Liver (tissue), 9 donors: Measurements from ENCODE around the gene HOXD4. TPM values are rescaled to one million over a fixed set of nuclear protein-coding genes. Genes with fewer than 3 reads are reported as not detected.

Experiments used
- DNase-seq: peaks from one replicate; pipeline ENCODE4 v3.0.0-alpha.2; 2017; ENCODE audit warnings: low spot score
- H3K27ac ChIP-seq, 2 donors: one replicate each; pipeline ENCODE4 v1.7.0; 2013; ENCODE audit warnings: inconsistent platforms in 2 of 2, low read length in 2 of 2, control low read depth in 1 of 2, low read depth in 1 of 2, mild to moderate bottlenecking in 1 of 2
- H3K27me3 ChIP-seq, 4 donors: one replicate each; pipeline versions ENCODE4 v1.6.1 to v1.7.0; 2013; ENCODE audit warnings: low read length in 3 of 4, inconsistent platforms in 1 of 4, mild to moderate bottlenecking in 1 of 4, moderate library complexity in 1 of 4; ENCODE audit not compliant: control insufficient read depth in 4 of 4, insufficient read depth in 4 of 4
- H3K36me3 ChIP-seq, 4 donors: one replicate each; pipeline versions ENCODE4 v1.6.1 to v1.7.0; 2013; ENCODE audit warnings: low read length in 3 of 4, mild to moderate bottlenecking in 3 of 4, low read depth in 1 of 4, moderate library complexity in 1 of 4; ENCODE audit not compliant: control insufficient read depth in 4 of 4, insufficient read depth in 3 of 4
- H3K4me1 ChIP-seq, 4 donors: one replicate each; pipeline versions ENCODE4 v1.6.1 to v1.7.0; 2013; ENCODE audit warnings: low read length in 3 of 4, mild to moderate bottlenecking in 3 of 4, moderate library complexity in 1 of 4; ENCODE audit not compliant: control insufficient read depth in 4 of 4, insufficient read depth in 4 of 4
- H3K4me3 ChIP-seq, 3 donors: one replicate each; pipeline versions ENCODE4 v1.6.1 to v1.7.0; 2013; ENCODE audit warnings: low read length in 3 of 3, control low read depth in 1 of 3, low read depth in 1 of 3, mild to moderate bottlenecking in 1 of 3
- H3K9ac ChIP-seq, 2 donors: one replicate each; pipeline ENCODE4 v1.7.0; 2013; ENCODE audit warnings: low read length in 2 of 2, mild to moderate bottlenecking in 2 of 2, moderate library complexity in 2 of 2, control low read depth in 1 of 2, low read depth in 1 of 2
- H3K9me3 ChIP-seq, 4 donors: one replicate each; pipeline versions ENCODE4 v1.6.1 to v1.7.0; 2013; ENCODE audit warnings: low read length in 3 of 4; ENCODE audit not compliant: control insufficient read depth in 4 of 4
- ATF3 ChIP-seq: IDR thresholded peaks from 2 replicates; pipeline ENCODE4 v1.6.1; 2016; ENCODE audit warnings: antibody characterized with exemption
- EGR1 ChIP-seq, 2 donors: IDR thresholded peaks; 2 replicates each; pipeline ENCODE4 v1.6.1; 2016 to 2018; ENCODE audit warnings: antibody characterized with exemption in 2 of 2, low read depth in 2 of 2
- GABPA ChIP-seq, 2 donors: IDR thresholded peaks in 1 of 2; conservative IDR thresholded peaks in 1 of 2; 2 replicates each; pipeline ENCODE4 v1.6.1; 2016; ENCODE audit warnings: antibody characterized with exemption in 2 of 2, mild to moderate bottlenecking in 1 of 2, moderate library complexity in 1 of 2
- JUND ChIP-seq, 2 donors: IDR thresholded peaks; 2 replicates each; pipeline ENCODE4 v1.6.1; 2016; ENCODE audit warnings: antibody characterized with exemption in 2 of 2
- NR2F2 ChIP-seq: IDR thresholded peaks from 2 replicates; pipeline ENCODE4 v1.6.1; 2016; ENCODE audit warnings: antibody characterized with exemption
- REST ChIP-seq: IDR thresholded peaks from 2 replicates; pipeline ENCODE4 v1.6.1; 2016; ENCODE audit warnings: antibody characterized with exemption, mild to moderate bottlenecking
- SP1 ChIP-seq: IDR thresholded peaks from 2 replicates; pipeline ENCODE4 v1.6.1; 2018; ENCODE audit warnings: antibody characterized with exemption, mild to moderate bottlenecking
- TAF1 ChIP-seq: conservative IDR thresholded peaks from 2 replicates; pipeline ENCODE4 v1.6.1; 2016; ENCODE audit warnings: antibody characterized with exemption, mild to moderate bottlenecking
- YY1 ChIP-seq: IDR thresholded peaks from 2 replicates; pipeline ENCODE4 v1.6.1; 2016; ENCODE audit warnings: antibody characterized with exemption, mild to moderate bottlenecking
- ZBTB33 ChIP-seq: IDR thresholded peaks from 2 replicates; pipeline ENCODE4 v1.6.1; 2016; ENCODE audit warnings: antibody characterized with exemption
- WGBS: extraction: QIAGEN DNeasy Blood & Tissue Kit; methylation state at CpG from one replicate; pipeline ENCODE4 v1.1.7; 2013; 5-methylcytosine and 5-hydroxymethylcytosine counted together
- polyA plus RNA-seq, 2 donors: library from polyadenylated mRNA; stranded (reverse) in 1 of 2; unstranded in 1 of 2; fragments of 200-250 nt in 1 of 2; fragments of >200 nt in 1 of 2; fragmentation: Nextera tagmentation in 1 of 2; extraction: Ambion mirVana in 1 of 2; gene quantifications; one replicate each; pipeline versions ENCODE4 v1.2.1 to v1.2.3, GENCODE V29; 2013 to 2015
- total RNA-seq, 2 donors: library from RNA; depleted of rRNA; stranded (reverse); fragments of >200 nt; gene quantifications; one replicate each; pipeline ENCODE4 v1.2.3, GENCODE V29; 2014
- TF ChIP-seq, protein P1 (sequence below): fragments of 150-350 bp; IDR thresholded peaks from 2 replicates; pipeline ENCODE4 v1.5.1; 2017; ENCODE audit warnings: improper control_type of control experiment, low read depth, low read length; ENCODE audit not compliant: missing input control
- TF ChIP-seq, protein P2 (sequence below): IDR thresholded peaks from 2 replicates; pipeline ENCODE4 v1.6.1; 2016; ENCODE audit warnings: antibody characterized with exemption
- donor health status: healthy.
- donor health status: healthy.
- donor health status: healthy.
- donor health status: healthy.
- donor health status: healthy.

The HOXD4 gene
- total and polyA plus RNA-seq, 4 donors = not detected

DNA sequence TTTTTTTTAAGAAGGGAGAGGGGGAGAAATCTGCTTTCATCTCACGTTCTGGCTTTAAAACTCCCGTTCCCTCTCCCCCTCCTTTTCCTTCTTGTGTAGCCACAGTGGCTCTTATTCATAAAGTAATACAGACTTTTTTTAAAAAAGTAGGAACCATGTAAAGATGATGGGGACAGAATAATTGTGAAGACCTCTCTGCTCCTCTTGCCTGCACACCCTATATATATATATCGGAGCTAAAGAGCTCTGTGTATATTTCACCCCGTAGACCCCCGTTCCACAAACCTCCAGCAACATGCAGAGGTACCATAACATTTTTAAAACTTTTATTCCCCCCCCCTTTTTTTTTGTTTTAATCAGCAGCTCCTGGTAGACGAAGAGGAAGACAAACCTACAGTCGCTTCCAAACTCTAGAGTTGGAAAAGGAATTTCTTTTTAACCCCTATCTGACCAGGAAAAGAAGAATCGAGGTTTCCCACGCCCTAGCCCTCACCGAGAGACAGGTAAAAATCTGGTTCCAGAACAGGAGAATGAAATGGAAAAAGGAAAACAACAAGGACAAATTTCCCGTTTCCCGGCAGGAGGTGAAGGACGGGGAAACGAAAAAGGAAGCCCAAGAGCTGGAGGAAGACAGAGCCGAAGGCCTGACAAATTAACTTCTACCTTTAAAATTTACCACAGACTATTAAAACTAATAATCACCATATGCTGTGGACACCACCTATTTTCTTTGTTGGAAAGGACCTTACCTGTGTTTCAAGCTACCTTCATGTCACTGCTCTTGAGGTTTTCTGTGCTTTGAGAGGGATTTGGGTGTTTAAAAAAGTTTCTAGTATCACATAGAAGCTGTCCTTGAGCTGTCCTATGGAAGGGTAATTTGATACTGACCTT is 20.1 kb upstream of the HOXD4 start:
- H3K27me3 ChIP-seq = peaks cover 6 to 67% (median 26%) of the 10 kb centered on the region in 4 donors
- peaks cover 3 to 16% (median 6%) of the 10 kb centered on the region in 4 donors for H3K4me1 ChIP-seq
- H3K27ac ChIP-seq = no peak overlapping the region
- H3K4me3 ChIP-seq = no peak overlapping the region
- 17% methylated on average over 15 of the region's 15 CpGs for WGBS
- H3K9ac ChIP-seq = no peak overlapping the region
- TF ChIP-seq JUND (IDR thresholded peaks at IDR 0.05) = no peak
- no peak for TF ChIP-seq ATF3
- no peak for TF ChIP-seq ZBTB33
- TF ChIP-seq, protein P1, sequence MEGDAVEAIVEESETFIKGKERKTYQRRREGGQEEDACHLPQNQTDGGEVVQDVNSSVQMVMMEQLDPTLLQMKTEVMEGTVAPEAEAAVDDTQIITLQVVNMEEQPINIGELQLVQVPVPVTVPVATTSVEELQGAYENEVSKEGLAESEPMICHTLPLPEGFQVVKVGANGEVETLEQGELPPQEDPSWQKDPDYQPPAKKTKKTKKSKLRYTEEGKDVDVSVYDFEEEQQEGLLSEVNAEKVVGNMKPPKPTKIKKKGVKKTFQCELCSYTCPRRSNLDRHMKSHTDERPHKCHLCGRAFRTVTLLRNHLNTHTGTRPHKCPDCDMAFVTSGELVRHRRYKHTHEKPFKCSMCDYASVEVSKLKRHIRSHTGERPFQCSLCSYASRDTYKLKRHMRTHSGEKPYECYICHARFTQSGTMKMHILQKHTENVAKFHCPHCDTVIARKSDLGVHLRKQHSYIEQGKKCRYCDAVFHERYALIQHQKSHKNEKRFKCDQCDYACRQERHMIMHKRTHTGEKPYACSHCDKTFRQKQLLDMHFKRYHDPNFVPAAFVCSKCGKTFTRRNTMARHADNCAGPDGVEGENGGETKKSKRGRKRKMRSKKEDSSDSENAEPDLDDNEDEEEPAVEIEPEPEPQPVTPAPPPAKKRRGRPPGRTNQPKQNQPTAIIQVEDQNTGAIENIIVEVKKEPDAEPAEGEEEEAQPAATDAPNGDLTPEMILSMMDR = no peak
- no peak for TF ChIP-seq REST
- no peak for TF ChIP-seq YY1
- no peak for TF ChIP-seq GABPA (IDR thresholded peaks at IDR 0.05 in 1 of 2, conservative IDR thresholded peaks at IDR 0.05 in 1 of 2)
- TF ChIP-seq, protein P2, sequence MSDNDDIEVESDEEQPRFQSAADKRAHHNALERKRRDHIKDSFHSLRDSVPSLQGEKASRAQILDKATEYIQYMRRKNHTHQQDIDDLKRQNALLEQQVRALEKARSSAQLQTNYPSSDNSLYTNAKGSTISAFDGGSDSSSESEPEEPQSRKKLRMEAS = no peak
- no peak for TF ChIP-seq NR2F2
- TF ChIP-seq TAF1 = no peak
- H3K36me3 ChIP-seq = no peaks in the 10 kb centered on the region
- DNase-seq = no peak
- H3K9me3 ChIP-seq = peaks cover 0 to 11% (median 0%) of the 10 kb centered on the region in 4 donors

GRCh38 chr2:176131848-176132158 is 19.5 kb upstream of the HOXD4 start:
- WGBS = 26% methylated on average over 4 of the region's 4 CpGs
- Histone ChIP-seq H3K36me3 (no peaks in the 10 kb centered on the region), H3K9me3 (peaks cover 0 to 11% (median 0%) of the 10 kb centered on the region in 4 donors), H3K27me3 (peaks cover 7 to 63% (median 25%) of the 10 kb centered on the region in 4 donors), H3K4me3 (no peak overlapping the region), H3K9ac (no peak overlapping the region), H3K27ac (no peak overlapping the region), H3K4me1 (peaks cover 4 to 22% (median 11%) of the 10 kb centered on the region in 4 donors)
- no peak for DNase-seq
- TF ChIP-seq ZBTB33 = no peak
- TF ChIP-seq, protein P2 = no peak
- TF ChIP-seq EGR1 (IDR thresholded peaks at IDR 0.05; ENCODE audit: low read depth in 2 of 2) = no peak
- no peak for TF ChIP-seq REST
- TF ChIP-seq, protein P1 = no peak
- TF ChIP-seq SP1 = no peak
